ENCODE data around the gene PJVK. TPM values are rescaled to one million over a fixed set of nuclear protein-coding genes. Genes with fewer than 3 reads are reported as not detected.

The PJVK gene
- total RNA-seq, 1 experiment from 2014 or later = 2.6 TPM

DNA sequence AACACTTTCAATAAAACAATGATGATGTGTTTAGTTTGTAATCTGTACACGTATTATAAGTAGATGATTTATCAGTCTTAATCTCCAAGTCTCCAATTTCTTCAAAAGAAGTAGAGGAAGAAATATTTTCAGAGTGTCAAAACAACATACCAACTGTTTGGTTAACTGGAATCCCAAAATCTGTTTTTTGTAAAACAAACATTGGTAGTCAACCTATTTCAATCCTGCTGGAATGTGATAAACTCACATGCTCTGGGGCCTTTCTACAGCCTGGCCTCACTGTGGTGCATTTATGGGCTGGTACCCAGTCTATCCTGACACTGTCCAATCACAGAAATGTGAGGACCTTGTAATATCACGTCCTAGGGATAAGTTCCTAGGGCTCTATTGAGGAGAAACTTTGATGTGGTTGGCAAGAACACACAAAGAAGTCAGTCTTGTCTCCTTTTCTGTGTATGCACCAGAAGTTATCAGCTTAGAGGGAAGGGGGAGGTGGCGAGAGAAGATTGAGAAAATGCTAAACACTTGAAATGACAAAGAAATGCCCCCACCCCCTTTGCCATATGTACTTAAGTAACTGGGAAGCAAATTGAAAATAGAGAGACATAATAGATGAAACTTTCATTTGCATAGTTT is 47.4 kb upstream of the PJVK start (continued):
- TF ChIP-seq, protein P1, sequence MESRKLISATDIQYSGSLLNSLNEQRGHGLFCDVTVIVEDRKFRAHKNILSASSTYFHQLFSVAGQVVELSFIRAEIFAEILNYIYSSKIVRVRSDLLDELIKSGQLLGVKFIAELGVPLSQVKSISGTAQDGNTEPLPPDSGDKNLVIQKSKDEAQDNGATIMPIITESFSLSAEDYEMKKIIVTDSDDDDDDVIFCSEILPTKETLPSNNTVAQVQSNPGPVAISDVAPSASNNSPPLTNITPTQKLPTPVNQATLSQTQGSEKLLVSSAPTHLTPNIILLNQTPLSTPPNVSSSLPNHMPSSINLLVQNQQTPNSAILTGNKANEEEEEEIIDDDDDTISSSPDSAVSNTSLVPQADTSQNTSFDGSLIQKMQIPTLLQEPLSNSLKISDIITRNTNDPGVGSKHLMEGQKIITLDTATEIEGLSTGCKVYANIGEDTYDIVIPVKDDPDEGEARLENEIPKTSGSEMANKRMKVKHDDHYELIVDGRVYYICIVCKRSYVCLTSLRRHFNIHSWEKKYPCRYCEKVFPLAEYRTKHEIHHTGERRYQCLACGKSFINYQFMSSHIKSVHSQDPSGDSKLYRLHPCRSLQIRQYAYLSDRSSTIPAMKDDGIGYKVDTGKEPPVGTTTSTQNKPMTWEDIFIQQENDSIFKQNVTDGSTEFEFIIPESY (IDR thresholded peaks at IDR 0.05; ENCODE audit: extremely low read depth, insufficient replicate concordance, low read length) = no peak

DNA sequence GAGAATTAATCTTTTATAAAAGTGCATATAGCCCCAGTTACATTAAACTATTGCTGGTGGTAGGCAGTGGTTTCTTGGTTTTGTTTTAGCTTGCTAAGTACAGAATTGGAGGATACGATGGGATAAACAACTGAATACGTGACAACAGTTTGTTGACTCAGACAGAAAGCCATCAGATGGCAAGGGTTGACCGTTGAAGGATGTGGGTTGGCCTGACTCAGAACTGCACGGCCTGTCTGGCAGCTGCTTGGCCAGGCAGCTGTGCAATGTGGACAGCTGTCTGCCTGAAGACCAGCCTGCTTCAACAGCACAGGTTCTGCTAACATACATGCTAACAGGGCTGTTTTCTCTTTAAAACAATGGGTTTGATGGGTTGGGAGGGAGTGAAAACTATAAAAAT is 46.8 kb upstream of the PJVK start:
- 0 out of 2 replicates have a peak, but pooled peaks have one; percentile 54 for ATAC-seq
- H3K36me3 ChIP-seq (ENCODE audit: control insufficient read depth in 1 of 2, insufficient read depth in 2 of 2, low read length in 2 of 2) = no peaks in the 10 kb centered on the region
- DNase-seq (ENCODE audit: low read depth, low spot score) = no peak
- BruUV-seq (replicated peaks) = no TSS peak
- no peaks in the 10 kb centered on the region for H3K9me3 ChIP-seq (ENCODE audit: control insufficient read depth in 1 of 2, insufficient read depth in 1 of 2, low read depth in 1 of 2, low read length in 2 of 2)
- H3K9ac ChIP-seq (ENCODE audit: low read length) = no peak overlapping the region
- no peaks in the 10 kb centered on the region for H3K4me1 ChIP-seq (ENCODE audit: control insufficient read depth in 1 of 2, insufficient read depth in 2 of 2, low read length in 2 of 2)
- ChIA-PET CTCF (interaction anchor here (1.2 to 5.0 kb wide), 3 partner anchors 10 to 293 kb away, joined by 4 to 22 read pairs (median 5); no protein-coding TSS in a partner anchor), POLR2A (interaction anchor here (1.6 kb wide), 1 partner anchor 10 kb away, joined by 7 read pairs; no protein-coding TSS in a partner anchor), RAD21 (ENCODE audit: low non-redundant PET in 1 of 2, low total read pairs in 2 of 2, uncharacterized antibody in 2 of 2, unreplicated experiment in 2 of 2) (no interaction called here)
- no peak overlapping the region for H3K4me3 ChIP-seq (replicated peaks in 1 of 2; ENCODE audit: low read depth in 1 of 2, low read length in 2 of 2)
- TF ChIP-seq ZFX (IDR thresholded peaks at IDR 0.05) (no peak), CEBPB (IDR thresholded peaks at IDR 0.05; ENCODE audit: low read depth) (no peak), FOSL1 (IDR thresholded peaks at IDR 0.05; ENCODE audit: low read depth) (no peak), EGR1 (IDR thresholded peaks at IDR 0.05; ENCODE audit: low read depth) (no peak), TCF7L2 (IDR thresholded peaks at IDR 0.05; ENCODE audit: borderline replicate concordance, extremely low read depth, insufficient read depth, insufficient read length) (no peak), ZNF274 (IDR thresholded peaks at IDR 0.05; ENCODE audit: low read depth, low read length) (no peak), ELF1 (IDR thresholded peaks at IDR 0.05; ENCODE audit: borderline replicate concordance, low read depth) (no peak), RAD21 (IDR thresholded peaks at IDR 0.05; ENCODE audit: low read depth) (no peak), EZH2 (IDR thresholded peaks at IDR 0.05) (no peak)
- H2AFZ ChIP-seq (ENCODE audit: low read depth, low read length, poor library complexity, severe bottlenecking) = no peak overlapping the region
- no peaks in the 10 kb centered on the region for H3K9me2 ChIP-seq (ENCODE audit: insufficient read depth)
- H3K79me2 ChIP-seq (ENCODE audit: insufficient read depth, low read length) = no peaks in the 10 kb centered on the region
- H3K27ac ChIP-seq (ENCODE audit: low read depth, low read length) = no peak overlapping the region
- intact Hi-C loops (cut with micrococcal nuclease) = no loop called here
- H4K20me1 ChIP-seq (ENCODE audit: insufficient read depth) = 0 out of 2 replicates have a peak, but pooled peaks cover 4% of the 10 kb centered on the region
- no peak overlapping the region for H3K4me2 ChIP-seq (ENCODE audit: low read length)
- no peaks in the 10 kb centered on the region for H3K27me3 ChIP-seq (ENCODE audit: insufficient read depth, low read length)
